GM21576 (cell line): Measurements from ENCODE around the gene ADAM12.

Source experiments
- ATAC-seq: cut with Tn5 transposase; IDR thresholded peaks from one replicate; pipeline ENCODE4 v1.9.1; 2021; ENCODE audit warnings: mild to moderate bottlenecking, moderate library complexity; ENCODE audit not compliant: unreplicated experiment

ADAM12 gene

GRCh38 chr10:126387931-126388911 is at the start of gene ADAM12:
Gene ADAM12, minus strand, starts transcription at chr10:126388477. Its CDS starts 332 bp downstream, at chr10:126388145.
- no peak for ATAC-seq

- no peak for ATAC-seq
These were observed 49.5 kb upstream of the ADAM12 start for GRCh38 chr10:126437635-126438406.

GRCh38 chr10:126434235-126434634 is 46.0 kb upstream of the ADAM12 start:
- no peak for ATAC-seq

- ATAC-seq, result no peak
These were observed 45.1 kb upstream of the ADAM12 start for GRCh38 chr10:126433351-126433750.

- ATAC-seq, result no peak
These were observed 44.2 kb upstream of the ADAM12 start for GRCh38 chr10:126432507-126432906.

GRCh38 chr10:126431816-126432215 is 43.5 kb upstream of the ADAM12 start:
- ATAC-seq, result no peak

GRCh38 chr10:126430512-126430911 is 42.2 kb upstream of the ADAM12 start:
- ATAC-seq, result no peak

- ATAC-seq, result no peak
These were observed 41.0 kb upstream of the ADAM12 start for GRCh38 chr10:126429275-126429674.

GRCh38 chr10:126425489-126426065 is 37.3 kb upstream of the ADAM12 start:
- no peak for ATAC-seq

- no peak for ATAC-seq
These were observed 36.8 kb upstream of the ADAM12 start for GRCh38 chr10:126425032-126425431.

- ATAC-seq, result no peak
These were observed 35.6 kb upstream of the ADAM12 start for GRCh38 chr10:126423732-126424491.

- ATAC-seq, result no peak
These were observed 34.3 kb upstream of the ADAM12 start for GRCh38 chr10:126422567-126422966.

- ATAC-seq, result no peak
These were observed 33.5 kb upstream of the ADAM12 start for GRCh38 chr10:126421756-126422256.

GRCh38 chr10:126420567-126421300 is 32.5 kb upstream of the ADAM12 start:
- no peak for ATAC-seq

GRCh38 chr10:126417220-126417825 is 29.0 kb upstream of the ADAM12 start:
- ATAC-seq, result no peak

- ATAC-seq, result no peak
These were observed 21.5 kb upstream of the ADAM12 start for GRCh38 chr10:126409821-126410220.

GRCh38 chr10:126408953-126409641 is 20.8 kb upstream of the ADAM12 start:
- no peak for ATAC-seq

- ATAC-seq, result no peak
These were observed 19.6 kb upstream of the ADAM12 start for GRCh38 chr10:126407831-126408230.
